HepG2 (cell line): Measurements from ENCODE around the gene TEAD3. TPM values are rescaled to one million over a fixed set of nuclear protein-coding genes. Genes with fewer than 3 reads are reported as not detected.
A peak's percentile ranks its signal among the peaks of the same experiment; 100 is the strongest.

Source experiments
- FOXP4 ChIP-seq: sonication (generic); formaldehyde crosslinking; IDR thresholded peaks from 2 replicates; pipeline ENCODE4 v1.4.0; 2020; ENCODE audit warnings: missing genetic modification reagents
- HNF1A ChIP-seq, 2 experiments: sonication (generic) in 1 of 2; formaldehyde crosslinking in 1 of 2; IDR thresholded peaks; 2 replicates each; pipeline versions ENCODE4 v1.4.0 to v1.6.1; 2016 to 2020; ENCODE audit warnings: borderline replicate concordance in 1 of 2, low read depth in 1 of 2, mild to moderate bottlenecking in 1 of 2, missing genetic modification reagents in 1 of 2
- MTF2 ChIP-seq: sonication (generic); formaldehyde crosslinking; IDR thresholded peaks from 2 replicates; pipeline ENCODE4 v1.5.0; 2020; ENCODE audit warnings: missing genetic modification reagents, borderline replicate concordance
- NCOA2 ChIP-seq: sonication (generic); formaldehyde crosslinking; IDR thresholded peaks from 2 replicates; pipeline ENCODE4 v1.8.0; 2022; ENCODE audit warnings: inconsistent platforms
- RXRA ChIP-seq: sonication (generic); formaldehyde crosslinking; IDR thresholded peaks from 2 replicates; pipeline ENCODE4 v1.5.1; 2020; ENCODE audit warnings: missing genetic modification reagents
- SIN3A ChIP-seq: IDR thresholded peaks from 2 replicates; pipeline ENCODE4 v1.6.1; 2011; ENCODE audit warnings: low read depth, mild to moderate bottlenecking, control low read depth, low read length, borderline replicate concordance
- ZNF136 ChIP-seq: sonication (generic); formaldehyde crosslinking; IDR thresholded peaks from 2 replicates; pipeline ENCODE4 v1.8.1; 2022; ENCODE audit warnings: low read depth, mild to moderate bottlenecking, moderate library complexity, missing genetic modification reagents
- ZNF317 ChIP-seq: sonication (generic); formaldehyde crosslinking; IDR thresholded peaks from 2 replicates; pipeline ENCODE4 v1.5.0; 2020; ENCODE audit warnings: mild to moderate bottlenecking, missing genetic modification reagents
- ZNF501 ChIP-seq: sonication (generic); formaldehyde crosslinking; IDR thresholded peaks from 2 replicates; pipeline ENCODE4 v1.5.1; 2020; ENCODE audit warnings: mild to moderate bottlenecking, moderate library complexity, missing genetic modification reagents
- ZNF572 ChIP-seq: sonication (generic); formaldehyde crosslinking; IDR thresholded peaks from 2 replicates; pipeline ENCODE4 v1.5.1; 2020; ENCODE audit warnings: mild to moderate bottlenecking, missing genetic modification reagents
- polyA plus RNA-seq, 8 experiments: library from polyadenylated mRNA; depleted of rRNA in 3 of 8; stranded (reverse) in 7 of 8; unstranded in 1 of 8; fragments of >200 nt; fragmentation: Illumina TruSeq in 4 of 8; extraction: Trizol in 4 of 8; gene quantifications; 2 replicates each; pipeline versions ENCODE4 v1.2.1 to v1.2.3, GENCODE V29; 2011 to 2016; ENCODE audit warnings: low read depth in 4 of 8, missing spikeins in 1 of 8, mixed read lengths in 1 of 8; ENCODE audit not compliant: insufficient read depth in 1 of 8
- total RNA-seq, 5 experiments: library from RNA; depleted of rRNA; stranded (reverse); fragments of >200 nt; fragmentation: Illumina TruSeq; extraction: Trizol; gene quantifications; 2 replicates each; pipeline ENCODE4 v1.2.3, GENCODE V29; 2016; ENCODE audit warnings: low read depth in 1 of 5
- TF ChIP-seq, protein P1 (sequence below): sonication (generic); formaldehyde crosslinking; IDR thresholded peaks from 2 replicates; pipeline ENCODE4 v1.4.0; 2020; ENCODE audit warnings: missing genetic modification reagents
- TF ChIP-seq, protein P2 (sequence below): sonication (generic); formaldehyde crosslinking; conservative IDR thresholded peaks from 2 replicates; pipeline ENCODE4 v1.4.0; 2020; ENCODE audit warnings: missing genetic modification reagents
- TF ChIP-seq, protein P3 (sequence below): fragments of 450-650 bp; IDR thresholded peaks from 2 replicates; pipeline ENCODE4 v1.6.1; 2017; ENCODE audit warnings: mild to moderate bottlenecking

The TEAD3 gene
- total and polyA plus RNA-seq, 2 of the 13 experiments (the other 11 are each of a cell fraction or from before 2014, with no cell fraction given), result 15.1 to 16.5 TPM

GRCh38 chr6:35428421-35429149, 68.3 kb downstream of the TEAD3 start (continued):
- TF ChIP-seq, protein P1, sequence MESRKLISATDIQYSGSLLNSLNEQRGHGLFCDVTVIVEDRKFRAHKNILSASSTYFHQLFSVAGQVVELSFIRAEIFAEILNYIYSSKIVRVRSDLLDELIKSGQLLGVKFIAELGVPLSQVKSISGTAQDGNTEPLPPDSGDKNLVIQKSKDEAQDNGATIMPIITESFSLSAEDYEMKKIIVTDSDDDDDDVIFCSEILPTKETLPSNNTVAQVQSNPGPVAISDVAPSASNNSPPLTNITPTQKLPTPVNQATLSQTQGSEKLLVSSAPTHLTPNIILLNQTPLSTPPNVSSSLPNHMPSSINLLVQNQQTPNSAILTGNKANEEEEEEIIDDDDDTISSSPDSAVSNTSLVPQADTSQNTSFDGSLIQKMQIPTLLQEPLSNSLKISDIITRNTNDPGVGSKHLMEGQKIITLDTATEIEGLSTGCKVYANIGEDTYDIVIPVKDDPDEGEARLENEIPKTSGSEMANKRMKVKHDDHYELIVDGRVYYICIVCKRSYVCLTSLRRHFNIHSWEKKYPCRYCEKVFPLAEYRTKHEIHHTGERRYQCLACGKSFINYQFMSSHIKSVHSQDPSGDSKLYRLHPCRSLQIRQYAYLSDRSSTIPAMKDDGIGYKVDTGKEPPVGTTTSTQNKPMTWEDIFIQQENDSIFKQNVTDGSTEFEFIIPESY (CRISPR knock-in tag), result 0 out of 2 replicates have a peak, but pooled peaks have one; percentile 35
- no peak for TF ChIP-seq ZNF317 (CRISPR knock-in tag)
- peak; percentile 28 for TF ChIP-seq NCOA2 (CRISPR knock-in tag)
- peak; percentile 80 for TF ChIP-seq FOXP4 (CRISPR knock-in tag)
- TF ChIP-seq, protein P2, sequence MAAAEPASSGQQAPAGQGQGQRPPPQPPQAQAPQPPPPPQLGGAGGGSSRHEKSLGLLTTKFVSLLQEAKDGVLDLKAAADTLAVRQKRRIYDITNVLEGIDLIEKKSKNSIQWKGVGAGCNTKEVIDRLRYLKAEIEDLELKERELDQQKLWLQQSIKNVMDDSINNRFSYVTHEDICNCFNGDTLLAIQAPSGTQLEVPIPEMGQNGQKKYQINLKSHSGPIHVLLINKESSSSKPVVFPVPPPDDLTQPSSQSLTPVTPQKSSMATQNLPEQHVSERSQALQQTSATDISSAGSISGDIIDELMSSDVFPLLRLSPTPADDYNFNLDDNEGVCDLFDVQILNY (CRISPR knock-in tag), result no peak
- no peak for TF ChIP-seq SIN3A
- TF ChIP-seq MTF2 (CRISPR knock-in tag), result no peak
- TF ChIP-seq RXRA (CRISPR knock-in tag), result peak; percentile 35; the same call in 1 of the 2 replicates
- peak; percentile 37; the same call in 1 of the 2 replicates for TF ChIP-seq HNF1A (IDR thresholded peaks at IDR 0.05; ENCODE audit: low read depth)
- no peak; the same call in 1 of the 2 replicates for TF ChIP-seq HNF1A (CRISPR knock-in tag; IDR thresholded peaks at IDR 0.05; ENCODE audit: borderline replicate concordance)
- TF ChIP-seq ZNF136 (CRISPR knock-in tag), result peak; percentile 48; the same call in 1 of the 2 replicates
- peak; percentile 45; the same call in 1 of the 2 replicates for TF ChIP-seq ZNF501 (CRISPR knock-in tag)
- TF ChIP-seq, protein P3, sequence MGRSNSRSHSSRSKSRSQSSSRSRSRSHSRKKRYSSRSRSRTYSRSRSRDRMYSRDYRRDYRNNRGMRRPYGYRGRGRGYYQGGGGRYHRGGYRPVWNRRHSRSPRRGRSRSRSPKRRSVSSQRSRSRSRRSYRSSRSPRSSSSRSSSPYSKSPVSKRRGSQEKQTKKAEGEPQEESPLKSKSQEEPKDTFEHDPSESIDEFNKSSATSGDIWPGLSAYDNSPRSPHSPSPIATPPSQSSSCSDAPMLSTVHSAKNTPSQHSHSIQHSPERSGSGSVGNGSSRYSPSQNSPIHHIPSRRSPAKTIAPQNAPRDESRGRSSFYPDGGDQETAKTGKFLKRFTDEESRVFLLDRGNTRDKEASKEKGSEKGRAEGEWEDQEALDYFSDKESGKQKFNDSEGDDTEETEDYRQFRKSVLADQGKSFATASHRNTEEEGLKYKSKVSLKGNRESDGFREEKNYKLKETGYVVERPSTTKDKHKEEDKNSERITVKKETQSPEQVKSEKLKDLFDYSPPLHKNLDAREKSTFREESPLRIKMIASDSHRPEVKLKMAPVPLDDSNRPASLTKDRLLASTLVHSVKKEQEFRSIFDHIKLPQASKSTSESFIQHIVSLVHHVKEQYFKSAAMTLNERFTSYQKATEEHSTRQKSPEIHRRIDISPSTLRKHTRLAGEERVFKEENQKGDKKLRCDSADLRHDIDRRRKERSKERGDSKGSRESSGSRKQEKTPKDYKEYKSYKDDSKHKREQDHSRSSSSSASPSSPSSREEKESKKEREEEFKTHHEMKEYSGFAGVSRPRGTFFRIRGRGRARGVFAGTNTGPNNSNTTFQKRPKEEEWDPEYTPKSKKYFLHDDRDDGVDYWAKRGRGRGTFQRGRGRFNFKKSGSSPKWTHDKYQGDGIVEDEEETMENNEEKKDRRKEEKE, result no peak
- no peak for TF ChIP-seq ZNF572 (CRISPR knock-in tag)
